HG02870 (cell line): ENCODE measurements around the gene PTOV1.
"Not testable (repeated sequence)": the region's sequence is repeated elsewhere in the genome, so short reads cannot be mapped to it uniquely, and the experiment has no call there.

Source experiments
- ATAC-seq: cut with Tn5 transposase; IDR thresholded peaks from one replicate; pipeline ENCODE4 v1.9.1; 2021; ENCODE audit warnings: mild to moderate bottlenecking, moderate library complexity; ENCODE audit not compliant: unreplicated experiment

PTOV1 gene

GRCh38 chr19:49817964-49818648 lies 32.9 kb upstream of the PTOV1 start, which contains the start of gene MED25:
Gene MED25 (plus strand): TSS chr19:49818289. CDS start chr19:49818342, 53 bp downstream.
- peak; percentile 68 for ATAC-seq

- no peak for ATAC-seq
Observed at GRCh38 chr19:49818649-49819370, 32.1 kb upstream of the PTOV1 start.

- not testable (repeated sequence) for ATAC-seq
Observed at GRCh38 chr19:49819452-49820115, 31.4 kb upstream of the PTOV1 start.

GRCh38 chr19:49820125-49820524 lies 30.8 kb upstream of the PTOV1 start:
- ATAC-seq = no peak

- no peak for ATAC-seq
Observed at GRCh38 chr19:49823472-49823871, 27.5 kb upstream of the PTOV1 start.

- ATAC-seq = no peak
Observed at GRCh38 chr19:49824662-49825061, 26.3 kb upstream of the PTOV1 start.

- ATAC-seq = no peak
Observed at GRCh38 chr19:49827034-49827433, 23.9 kb upstream of the PTOV1 start.

- ATAC-seq = no peak
Observed at GRCh38 chr19:49829200-49829599, 21.8 kb upstream of the PTOV1 start.

- no peak for ATAC-seq
Observed at GRCh38 chr19:49829721-49830120, 21.2 kb upstream of the PTOV1 start.

GRCh38 chr19:49830766-49831165 lies 20.2 kb upstream of the PTOV1 start:
- ATAC-seq = no peak

GRCh38 chr19:49831592-49831991 lies 19.4 kb upstream of the PTOV1 start:
- ATAC-seq = no peak

DNA sequence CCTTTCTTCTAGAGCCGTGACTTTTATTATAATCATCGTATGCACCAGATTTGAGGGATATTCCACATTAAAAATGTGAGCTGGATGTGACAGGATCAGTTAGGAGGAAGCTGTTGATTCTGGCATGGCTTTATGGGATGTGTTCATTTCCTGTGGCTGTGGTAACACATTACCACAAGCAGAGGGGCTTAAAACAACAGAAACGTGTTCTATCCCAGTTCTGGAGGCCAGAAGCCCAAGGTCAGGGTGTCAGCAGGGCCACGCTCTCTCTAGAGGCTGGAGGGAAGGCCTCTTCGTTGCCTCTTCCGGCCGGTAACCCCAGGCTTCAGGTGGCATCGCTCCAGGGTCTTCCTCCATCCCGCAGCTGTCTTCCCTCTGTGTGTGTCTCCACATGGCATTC lies 18.4 kb upstream of the PTOV1 start:
- no peak for ATAC-seq

GRCh38 chr19:49833599-49833998 lies 17.4 kb upstream of the PTOV1 start:
- ATAC-seq = no peak

DNA sequence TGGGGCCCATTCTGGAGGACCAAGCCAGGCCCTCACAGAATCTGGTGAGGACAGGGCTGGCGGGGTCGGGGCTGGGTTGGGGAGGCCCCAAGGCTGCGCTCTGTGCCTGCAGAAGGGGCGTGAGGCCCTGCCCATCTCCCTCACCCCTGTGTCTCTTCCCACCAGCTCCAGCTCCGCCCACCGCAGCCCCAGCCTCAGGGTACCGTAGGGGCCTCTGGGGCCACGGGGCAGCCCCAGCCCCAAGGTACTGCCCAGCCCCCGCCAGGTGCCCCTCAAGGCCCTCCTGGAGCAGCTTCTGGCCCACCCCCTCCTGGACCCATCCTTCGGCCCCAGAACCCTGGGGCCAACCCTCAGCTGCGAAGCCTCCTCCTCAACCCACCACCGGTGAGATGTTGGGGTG lies 15.4 kb upstream of the PTOV1 start:
- ATAC-seq = no peak

DNA sequence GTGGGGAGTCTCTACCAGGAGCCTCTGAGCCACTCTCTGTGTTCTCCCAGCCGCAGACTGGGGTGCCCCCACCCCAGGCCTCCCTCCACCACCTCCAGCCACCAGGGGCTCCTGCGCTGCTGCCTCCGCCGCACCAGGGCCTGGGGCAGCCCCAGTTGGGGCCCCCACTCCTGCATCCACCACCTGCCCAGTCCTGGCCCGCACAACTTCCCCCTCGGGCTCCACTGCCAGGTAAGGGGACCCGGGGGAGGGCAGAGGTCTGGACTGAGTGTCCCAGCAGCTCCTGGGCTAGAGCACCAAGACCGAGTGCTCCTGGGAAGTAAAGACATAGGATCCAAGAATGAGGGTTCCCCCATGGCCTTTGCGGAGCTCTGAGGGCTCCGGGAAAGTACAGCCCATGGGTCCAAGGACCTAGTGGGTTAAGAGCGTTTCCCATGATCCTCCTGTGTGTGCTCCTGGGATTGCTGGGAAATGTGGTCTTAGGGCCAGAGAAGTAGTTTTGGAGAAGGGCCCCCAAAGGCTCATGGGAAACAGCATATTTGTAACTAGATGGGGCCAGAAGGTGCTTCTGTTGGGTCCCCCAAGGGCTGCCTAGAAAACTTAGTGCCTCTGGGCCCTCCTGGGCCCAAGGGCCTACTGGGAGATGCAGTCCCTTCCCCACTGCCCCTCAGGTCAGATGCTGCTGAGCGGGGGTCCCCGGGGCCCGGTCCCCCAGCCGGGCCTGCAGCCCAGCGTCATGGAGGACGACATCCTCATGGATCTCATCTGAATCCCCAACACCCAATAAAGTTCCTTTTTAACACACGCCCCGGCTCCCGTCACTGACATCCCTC lies 14.6 kb upstream of the PTOV1 start:
- ATAC-seq = no peak

DNA sequence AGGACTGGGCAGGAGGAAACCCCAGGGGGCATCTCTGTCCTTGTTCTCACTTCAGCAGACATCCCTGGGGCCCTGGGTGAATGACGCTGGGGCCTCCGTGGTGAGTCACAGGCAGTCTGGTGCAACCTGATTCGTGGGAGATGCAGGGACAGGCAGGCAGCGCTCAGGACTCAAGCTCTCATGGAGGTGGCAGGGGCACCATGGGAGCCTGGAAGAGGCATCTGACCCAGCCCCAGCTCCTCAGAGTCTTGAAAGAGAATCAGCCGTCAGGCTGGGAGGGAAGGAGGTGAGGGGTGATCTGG lies 14.0 kb upstream of the PTOV1 start:
- ATAC-seq = no peak

DNA sequence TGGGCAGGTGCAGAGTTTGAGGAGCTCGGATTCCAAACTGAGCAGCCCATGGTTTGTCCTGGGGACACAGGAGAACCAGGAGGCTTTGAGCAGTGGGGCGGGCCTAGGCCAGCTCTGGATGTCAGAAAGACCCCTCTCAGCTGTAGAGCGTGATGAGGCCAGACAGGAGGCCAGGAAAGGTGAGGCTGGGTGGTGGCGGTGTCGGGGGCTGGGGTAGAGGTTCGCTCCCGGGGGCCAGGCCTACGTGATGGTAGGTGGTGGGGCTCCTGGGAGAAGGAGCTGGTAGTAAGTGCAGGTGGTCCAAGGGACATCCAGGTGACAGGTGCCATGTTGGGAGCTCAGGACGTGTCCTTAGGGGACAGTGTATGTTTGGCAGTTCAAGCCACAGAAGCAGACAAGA lies 13.5 kb upstream of the PTOV1 start:
- no peak for ATAC-seq

GRCh38 chr19:49838885-49839588 lies 11.9 kb upstream of the PTOV1 start:
- no peak for ATAC-seq

- ATAC-seq = no peak
Observed at GRCh38 chr19:49839713-49840112, 11.2 kb upstream of the PTOV1 start.

GRCh38 chr19:49840321-49840720 lies 10.6 kb upstream of the PTOV1 start:
- ATAC-seq = no peak
